A673 (cell line): ENCODE results near the gene SEPTIN10. TPM values are rescaled to one million over a fixed set of nuclear protein-coding genes. Genes with fewer than 3 reads are reported as not detected.

ENCODE experiments used
- BruUV-seq: library from RNA; stranded (reverse); fragments of 400-500 nt; replicated peaks from 2 replicates; lab custom pipeline; 2021; lab: Mats Ljungman, UMichigan
- CTCF ChIA-PET: fragments of 300-600 bp; sonication (Branson Sonifier 250); formaldehyde crosslinking; loops from one replicate; lab custom pipeline; 2022; ENCODE audit warnings: antibody characterized with exemption; lab: Charles Lee
- POLR2A ChIA-PET: fragments of 300-600 bp; sonication (Branson Sonifier 250); formaldehyde crosslinking; loops from one replicate; lab custom pipeline; 2022; ENCODE audit warnings: antibody characterized with exemption; ENCODE audit not compliant: low non-redundant PET; lab: Charles Lee
- DNase-seq: peaks from one replicate; pipeline ENCODE4 v3.0.0-alpha.2; 2015; ENCODE audit warnings: low spot score
- H3K27ac ChIP-seq: fragments of 200-600 bp; sonication (generic); 2 replicates; pipeline ENCODE4 v1.5.1; 2016; ENCODE audit warnings: mixed run types, low read depth, mild to moderate bottlenecking, mixed read lengths, antibody characterized with exemption, low read length; ENCODE audit not compliant: poor library complexity, severe bottlenecking
- H3K27me3 ChIP-seq: fragments of 200-600 bp; sonication (generic); replicated peaks from 2 replicates; pipeline ENCODE4 v1.6.1; 2017; ENCODE audit warnings: mixed run types, low read depth, mild to moderate bottlenecking, mixed read lengths, antibody characterized with exemption, low read length; ENCODE audit not compliant: insufficient read depth, poor library complexity
- H3K36me3 ChIP-seq: fragments of 200-600 bp; sonication (generic); 2 replicates; pipeline ENCODE4 v1.6.1; 2016; ENCODE audit warnings: mixed run types, mild to moderate bottlenecking, mixed read lengths, antibody characterized with exemption, low read length; ENCODE audit not compliant: insufficient read depth, poor library complexity, severe bottlenecking
- H3K4me1 ChIP-seq: fragments of 200-600 bp; sonication (generic); 2 replicates; pipeline ENCODE4 v1.6.1; 2017; ENCODE audit warnings: mixed run types, mild to moderate bottlenecking, mixed read lengths, antibody characterized with exemption, low read length; ENCODE audit not compliant: insufficient read depth, poor library complexity, severe bottlenecking
- H3K4me3 ChIP-seq: fragments of 200-600 bp; sonication (generic); 2 replicates; pipeline ENCODE4 v1.5.1; 2016; ENCODE audit warnings: low read depth, mixed run types, mild to moderate bottlenecking, mixed read lengths, low read length; ENCODE audit not compliant: poor library complexity, severe bottlenecking
- H3K9me3 ChIP-seq: fragments of 200-600 bp; sonication (generic); 2 replicates; pipeline ENCODE4 v1.6.1; 2016; ENCODE audit warnings: mixed run types, low read depth, mild to moderate bottlenecking, mixed read lengths, antibody characterized with exemption, low read length; ENCODE audit not compliant: poor library complexity, severe bottlenecking
- EZH2 ChIP-seq: fragments of 200-600 bp; sonication (generic); IDR thresholded peaks from 2 replicates; pipeline ENCODE4 v1.6.1; 2017; ENCODE audit warnings: borderline replicate concordance, low read depth, mild to moderate bottlenecking, mixed read lengths, antibody characterized with exemption, low read length; ENCODE audit not compliant: poor library complexity, severe bottlenecking
- intact Hi-C: fragments of 100-400 bp; cut with micrococcal nuclease; formaldehyde crosslinking; loops from one replicate; pipeline ENCODE4 v1.10.0; 2022; ENCODE audit not compliant: unreplicated experiment
- total RNA-seq: library from RNA; stranded (reverse); gene quantifications from 2 replicates; pipeline ENCODE4 v1.2.3, GENCODE V29; 2021
- TF ChIP-seq, protein P1 (sequence below): fragments of 300-800, 200-600 bp; sonication (generic); conservative IDR thresholded peaks from 2 replicates; pipeline ENCODE4 v1.5.1; 2017; ENCODE audit warnings: low read depth, mild to moderate bottlenecking, antibody characterized with exemption, low read length, moderate library complexity, mixed read lengths

SEPTIN10 gene
- total RNA-seq, 1 experiment from 2014 or later = 118 TPM

DNA sequence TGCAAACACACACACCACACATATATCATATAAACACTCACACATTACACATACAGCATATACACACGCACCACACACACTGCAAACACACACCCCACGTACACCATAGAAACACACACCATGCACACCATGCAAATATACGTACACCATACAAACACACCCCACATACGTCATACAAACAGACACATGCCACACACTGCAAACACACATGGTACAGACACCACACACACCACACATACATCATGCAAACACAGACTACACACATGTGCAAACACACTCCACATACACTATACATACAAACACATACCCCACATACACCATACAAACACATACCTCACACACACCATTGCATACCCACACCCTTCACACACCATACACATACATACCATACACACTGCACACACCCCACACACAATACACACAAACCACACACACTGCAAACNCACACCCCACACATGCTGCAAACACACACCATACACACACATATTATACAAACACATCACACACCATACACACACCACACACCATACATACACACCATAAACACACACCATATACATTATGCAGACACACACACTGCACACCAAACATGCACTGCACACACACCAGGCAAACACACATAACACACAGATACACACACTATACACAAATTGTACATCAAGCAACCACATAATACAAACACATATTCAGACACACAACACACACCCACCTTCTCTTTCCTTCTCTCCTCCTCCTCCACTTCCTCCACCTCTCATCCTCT is 120.4 kb downstream of the SEPTIN10 start:
- H3K9me3 ChIP-seq = no peaks in the 10 kb centered on the region
- no peaks in the 10 kb centered on the region for H3K36me3 ChIP-seq
- POLR2A ChIA-PET = no interaction called here
- DNase-seq = no peak
- TF ChIP-seq, protein P1, sequence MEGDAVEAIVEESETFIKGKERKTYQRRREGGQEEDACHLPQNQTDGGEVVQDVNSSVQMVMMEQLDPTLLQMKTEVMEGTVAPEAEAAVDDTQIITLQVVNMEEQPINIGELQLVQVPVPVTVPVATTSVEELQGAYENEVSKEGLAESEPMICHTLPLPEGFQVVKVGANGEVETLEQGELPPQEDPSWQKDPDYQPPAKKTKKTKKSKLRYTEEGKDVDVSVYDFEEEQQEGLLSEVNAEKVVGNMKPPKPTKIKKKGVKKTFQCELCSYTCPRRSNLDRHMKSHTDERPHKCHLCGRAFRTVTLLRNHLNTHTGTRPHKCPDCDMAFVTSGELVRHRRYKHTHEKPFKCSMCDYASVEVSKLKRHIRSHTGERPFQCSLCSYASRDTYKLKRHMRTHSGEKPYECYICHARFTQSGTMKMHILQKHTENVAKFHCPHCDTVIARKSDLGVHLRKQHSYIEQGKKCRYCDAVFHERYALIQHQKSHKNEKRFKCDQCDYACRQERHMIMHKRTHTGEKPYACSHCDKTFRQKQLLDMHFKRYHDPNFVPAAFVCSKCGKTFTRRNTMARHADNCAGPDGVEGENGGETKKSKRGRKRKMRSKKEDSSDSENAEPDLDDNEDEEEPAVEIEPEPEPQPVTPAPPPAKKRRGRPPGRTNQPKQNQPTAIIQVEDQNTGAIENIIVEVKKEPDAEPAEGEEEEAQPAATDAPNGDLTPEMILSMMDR = no peak
- TF ChIP-seq EZH2 = no peak
- H3K4me1 ChIP-seq = no peaks in the 10 kb centered on the region
- H3K27me3 ChIP-seq = no peaks in the 10 kb centered on the region
- no peak overlapping the region for H3K4me3 ChIP-seq
- H3K27ac ChIP-seq = no peak overlapping the region
- no TSS peak for BruUV-seq
- intact Hi-C loops = no loop called here
- CTCF ChIA-PET = no interaction called here

Other genes with a start within 250 kb of the SEPTIN10 start
- 10.6 and 13.1 TPM in 2 replicates for gene SOWAHC, start 398 bp upstream of the SEPTIN10 start, total RNA-seq
- 45.6 and 68.8 TPM in 2 replicates for gene RGPD5, start 180.3 kb upstream of the SEPTIN10 start, total RNA-seq